ENCODE data around the gene CLDN9. TPM values are rescaled to one million over a fixed set of nuclear protein-coding genes. Genes with fewer than 3 reads are reported as not detected.

Gene CLDN9
- under 1 TPM in 1 of 2 donors, not detected in 1; 0.11 TPM for total RNA-seq

GRCh38 chr16:3012828-3013420 is at the start of gene CLDN9:
CLDN9 (plus strand) TSS chr16:3012923; CDS start chr16:3013363, 440 bp downstream.
- Mint-ChIP-seq H3K9me3 (no peaks in the 10 kb centered on the region), H3K27ac (no peak within 1 kb of the TSS), H3K36me3 (no peaks in the 10 kb centered on the region)
- ATAC-seq (no peak), DNase-seq (ENCODE audit: low spot score in 2 of 2) (no peak)

GRCh38 chr16:2963074-2963722 is 49.5 kb upstream of the CLDN9 start:
- ATAC-seq (no peak), DNase-seq (ENCODE audit: low spot score in 2 of 2) (no peak)
- Mint-ChIP-seq H3K36me3 (peaks cover 0 to 4% of the 10 kb centered on the region in 2 donors), H3K9me3 (no peaks in the 10 kb centered on the region), H3K27ac (no peak overlapping the region)

- ATAC-seq (peak in 1 of 2 donors; percentile 16), DNase-seq (ENCODE audit: low spot score in 2 of 2) (peak; percentile 56 to 62)
- H3K9me3 Mint-ChIP-seq: no peaks in the 10 kb centered on the region
- peaks cover 0 to 8% of the 10 kb centered on the region in 2 donors for H3K36me3 Mint-ChIP-seq
- no peak within 1 kb of the TSS for H3K27ac Mint-ChIP-seq
Measured at GRCh38 chr16:2963723-2964474, 48.8 kb upstream of the CLDN9 start, which contains the start of gene KREMEN2. KREMEN2 (plus strand) TSS chr16:2964275; CDS start chr16:2964521, 246 bp downstream.

- Mint-ChIP-seq H3K9me3 (no peaks in the 10 kb centered on the region), H3K36me3 (peaks cover 0 to 8% of the 10 kb centered on the region in 2 donors), H3K27ac (no peak overlapping the region)
- DNase-seq (ENCODE audit: low spot score in 2 of 2) (peak; percentile 64 to 70), ATAC-seq (peak in 1 of 2 donors; percentile 40)
Measured at GRCh38 chr16:2964475-2965336, 48.0 kb upstream of the CLDN9 start.

GRCh38 chr16:2966043-2966807 is 46.5 kb upstream of the CLDN9 start:
- ATAC-seq (no peak), DNase-seq (ENCODE audit: low spot score in 2 of 2) (no peak)
- Mint-ChIP-seq H3K9me3 (no peaks in the 10 kb centered on the region), H3K27ac (no peak overlapping the region), H3K36me3 (peaks cover 0 to 16% of the 10 kb centered on the region in 2 donors)

GRCh38 chr16:2966808-2967191 is 45.9 kb upstream of the CLDN9 start:
- Mint-ChIP-seq H3K9me3 (no peaks in the 10 kb centered on the region), H3K27ac (no peak overlapping the region), H3K36me3 (peaks cover 0 to 16% of the 10 kb centered on the region in 2 donors)
- DNase-seq (ENCODE audit: low spot score in 2 of 2) (no peak), ATAC-seq (no peak)

- Mint-ChIP-seq H3K9me3 (no peaks in the 10 kb centered on the region), H3K36me3 (peaks cover 0 to 19% of the 10 kb centered on the region in 2 donors), H3K27ac (no peak overlapping the region)
- ATAC-seq: no peak
- no peak for DNase-seq (ENCODE audit: low spot score in 2 of 2)
Measured at GRCh38 chr16:2967211-2967631, 45.5 kb upstream of the CLDN9 start.

GRCh38 chr16:2967721-2968161 is 45.0 kb upstream of the CLDN9 start:
- ATAC-seq (no peak), DNase-seq (ENCODE audit: low spot score in 2 of 2) (no peak)
- Mint-ChIP-seq H3K27ac (no peak overlapping the region), H3K36me3 (peaks cover 0 to 24% of the 10 kb centered on the region in 2 donors), H3K9me3 (no peaks in the 10 kb centered on the region)

- Mint-ChIP-seq H3K36me3 (peaks cover 0 to 24% of the 10 kb centered on the region in 2 donors), H3K27ac (peak overlapping the region in 1 of 2 donors; percentile 59), H3K9me3 (no peaks in the 10 kb centered on the region)
- DNase-seq (ENCODE audit: low spot score in 2 of 2) (no peak), ATAC-seq (no peak)
Measured at GRCh38 chr16:2968368-2968737, 44.4 kb upstream of the CLDN9 start.

- DNase-seq (ENCODE audit: low spot score in 2 of 2): peak; percentile 93 to 94
- peak; percentile 81 for ATAC-seq
- peak within 1 kb of the TSS in 1 of 2 donors; percentile 65 for H3K27ac Mint-ChIP-seq
- H3K36me3 Mint-ChIP-seq: peaks cover 0 to 24% of the 10 kb centered on the region in 2 donors
- no peaks in the 10 kb centered on the region for H3K9me3 Mint-ChIP-seq
Measured at GRCh38 chr16:2968738-2969544, 43.8 kb upstream of the CLDN9 start, which contains the start of gene PAQR4. PAQR4 (plus strand) TSS chr16:2969348; CDS start chr16:2969675, 327 bp downstream.

GRCh38 chr16:2969545-2970521 is 42.9 kb upstream of the CLDN9 start:
- H3K36me3 Mint-ChIP-seq: peaks cover 0 to 24% of the 10 kb centered on the region in 2 donors
- DNase-seq (ENCODE audit: low spot score in 2 of 2): peak; percentile 81 to 89
- no peaks in the 10 kb centered on the region for H3K9me3 Mint-ChIP-seq
- H3K27ac Mint-ChIP-seq: peak overlapping the region in 1 of 2 donors; percentile 65
- peak; percentile 51 to 75 for ATAC-seq

- Mint-ChIP-seq H3K36me3 (peaks cover 0 to 24% of the 10 kb centered on the region in 2 donors), H3K9me3 (no peaks in the 10 kb centered on the region), H3K27ac (peak overlapping the region in 1 of 2 donors; percentile 65)
- DNase-seq (ENCODE audit: low spot score in 2 of 2): no peak
- no peak for ATAC-seq
Measured at GRCh38 chr16:2970563-2970962, 42.2 kb upstream of the CLDN9 start.

GRCh38 chr16:2971134-2971984 is 41.4 kb upstream of the CLDN9 start:
- peaks cover 6 to 32% of the 10 kb centered on the region in 2 donors for H3K36me3 Mint-ChIP-seq
- ATAC-seq (no peak), DNase-seq (ENCODE audit: low spot score in 2 of 2) (no peak)
- no peaks in the 10 kb centered on the region for H3K9me3 Mint-ChIP-seq
- peak overlapping the region; percentile 65 to 72 for H3K27ac Mint-ChIP-seq
